ENCODE measurements around the gene RAB7A.
A peak's percentile ranks its signal among the peaks of the same experiment; 100 is the strongest.

RAB7A gene

DNA sequence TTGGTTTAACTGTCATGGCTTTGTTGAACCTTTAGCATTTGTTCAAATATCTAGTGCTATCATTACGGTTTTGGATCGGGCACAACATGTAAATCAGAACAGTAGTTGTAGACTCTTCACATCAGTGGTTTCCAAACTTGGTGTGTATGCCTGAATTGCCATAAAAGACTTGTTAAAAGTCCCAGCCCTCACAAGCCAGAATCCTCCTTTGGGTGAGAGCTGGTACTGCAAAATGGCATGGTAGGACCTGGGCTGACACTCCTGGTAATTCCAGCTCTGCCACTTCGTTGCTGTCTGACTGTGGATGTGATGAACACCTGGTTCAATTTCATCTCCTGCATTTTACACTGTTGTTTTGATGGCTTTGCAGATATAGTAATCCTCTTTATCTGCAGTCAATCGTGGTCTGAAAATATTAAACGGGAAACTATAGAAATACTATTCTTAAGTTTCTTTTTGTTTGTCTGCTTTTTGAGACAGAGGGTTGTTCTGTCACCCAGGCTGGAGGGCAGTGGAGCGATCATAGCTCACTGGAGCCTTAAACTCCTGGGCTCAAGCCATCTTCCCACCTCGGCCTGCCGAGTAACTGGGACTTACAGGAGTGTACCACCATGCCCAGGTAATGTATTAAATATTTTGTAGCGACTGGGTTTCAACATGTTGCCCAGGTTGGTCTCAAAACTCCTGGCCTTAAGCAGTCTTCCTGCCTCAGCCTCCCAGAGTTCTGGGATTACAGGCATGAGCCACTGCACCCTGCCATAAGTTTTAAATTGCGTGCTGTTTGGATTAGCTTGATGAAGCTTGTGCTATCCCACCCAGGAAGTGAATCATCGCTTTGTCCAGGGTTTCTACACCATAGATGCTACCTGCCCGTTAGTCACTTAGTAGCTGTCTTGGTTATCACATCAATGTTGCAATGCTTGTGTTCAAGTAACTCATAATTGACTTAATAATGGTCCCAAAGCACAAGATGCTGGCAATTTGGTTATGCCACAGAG lies 61.6 kb downstream of the RAB7A start:
- peak in 1 of 3 donors; percentile 44 for DNase-seq (ENCODE audit: low read depth in 2 of 3, low spot score in 1 of 3)

DNA sequence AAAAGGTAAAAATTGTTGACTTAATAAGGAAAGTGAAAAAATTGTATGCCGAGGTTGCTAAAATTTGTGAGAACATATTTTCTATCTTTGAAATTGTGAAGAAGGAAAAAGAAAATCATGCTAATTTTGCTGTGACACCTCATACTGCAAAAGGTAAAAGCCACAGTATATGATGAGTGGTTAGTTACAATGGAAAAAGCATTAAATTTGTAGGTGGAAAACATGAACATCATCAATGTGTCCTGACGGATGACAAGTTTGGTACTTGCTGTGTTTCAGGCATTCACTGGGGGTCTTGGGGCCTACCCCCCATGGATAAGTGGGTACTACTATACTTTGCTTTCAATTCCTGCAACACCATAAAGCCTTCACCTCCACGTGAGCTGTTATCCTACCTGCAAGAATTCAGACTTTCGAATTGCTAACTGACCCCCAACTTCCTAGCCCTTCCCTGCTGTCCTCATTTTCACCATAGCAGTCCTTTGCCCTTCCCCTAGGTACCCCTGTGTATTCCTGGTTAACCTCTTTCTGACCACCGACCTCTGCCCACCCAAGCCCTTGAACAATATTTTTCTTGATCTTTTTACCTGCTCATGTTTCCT lies 62.4 kb downstream of the RAB7A start:
- no peak for DNase-seq (ENCODE audit: low read depth in 2 of 3, low spot score in 1 of 3)

DNA sequence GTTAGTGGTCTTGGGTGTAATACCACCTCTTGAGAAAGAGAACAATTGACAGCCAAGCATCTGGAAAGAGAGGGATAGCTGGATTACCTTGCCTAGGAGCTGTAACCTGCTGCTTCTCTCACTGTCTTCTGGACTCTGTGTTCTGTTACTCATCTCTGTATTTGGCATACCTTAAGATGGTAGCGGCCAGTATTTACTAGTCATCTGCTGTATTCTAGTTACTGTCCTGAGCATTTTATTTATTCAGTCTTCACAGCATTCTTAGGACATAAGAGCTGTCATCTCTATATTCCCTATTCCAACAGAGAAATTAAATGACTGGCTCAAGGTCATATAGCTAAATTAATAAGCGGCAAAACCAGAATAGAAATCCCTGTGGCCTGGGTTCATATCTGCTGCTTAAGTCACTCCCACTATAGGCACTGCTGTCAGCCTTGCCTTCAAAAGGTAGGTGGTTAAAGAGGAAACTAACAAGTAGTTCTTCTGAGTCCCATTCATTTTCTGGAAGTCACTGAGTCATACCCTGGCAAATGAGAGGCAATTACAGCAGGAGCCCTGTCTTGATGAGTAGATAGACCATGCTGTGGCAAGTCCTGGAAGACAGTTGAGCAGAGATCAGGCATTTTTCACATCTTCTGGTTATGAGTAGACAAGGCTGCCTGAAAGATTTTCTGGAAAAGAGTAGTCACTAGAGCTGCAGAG lies 68.2 kb downstream of the RAB7A start:
- peak in 2 of 3 donors; percentile 44 to 59 for DNase-seq (ENCODE audit: low read depth in 2 of 3, low spot score in 1 of 3)

DNA sequence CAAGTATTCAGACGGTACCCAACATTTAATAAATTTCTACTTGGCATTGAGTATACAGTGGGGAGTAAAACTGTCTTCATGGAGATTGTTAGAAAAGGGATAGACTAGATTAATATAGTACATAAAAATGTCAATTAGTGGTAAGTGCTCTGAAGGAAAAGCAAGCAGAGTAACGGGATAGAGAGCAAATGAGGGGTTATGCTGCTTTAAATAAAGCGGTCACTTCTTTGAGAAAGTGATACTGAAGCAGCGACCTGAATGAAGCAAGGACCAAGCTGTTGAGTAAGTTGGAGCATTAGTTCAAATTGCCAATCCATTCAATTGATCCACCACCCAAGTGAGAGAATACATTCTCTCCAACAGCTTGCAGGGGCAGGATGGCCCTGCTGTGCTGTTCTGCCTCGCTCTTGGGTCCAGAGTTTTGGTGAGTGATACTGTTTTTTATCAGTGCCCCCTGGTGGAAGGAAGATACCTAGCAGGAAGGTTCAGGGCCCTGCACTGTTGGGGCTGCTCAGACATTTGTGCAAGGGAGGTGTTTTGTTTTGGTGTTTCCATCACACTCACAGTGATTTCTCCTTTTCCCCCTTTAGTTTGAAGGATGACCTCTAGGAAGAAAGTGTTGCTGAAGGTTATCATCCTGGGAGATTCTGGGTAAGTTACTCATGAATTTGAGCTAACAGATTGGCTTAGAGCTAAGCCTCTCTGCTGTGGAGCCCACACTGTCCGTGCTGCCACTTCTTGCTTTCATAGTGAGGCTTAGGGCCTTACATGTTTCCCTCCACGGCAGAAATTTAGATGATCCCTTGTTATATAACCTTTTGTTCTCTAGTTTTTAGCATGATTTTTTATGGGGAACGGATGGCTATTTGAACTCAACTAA lies 69.0 kb downstream of the RAB7A start:
- DNase-seq (ENCODE audit: low read depth in 2 of 3, low spot score in 1 of 3): peak in 2 of 3 donors; percentile 39 to 69

DNA sequence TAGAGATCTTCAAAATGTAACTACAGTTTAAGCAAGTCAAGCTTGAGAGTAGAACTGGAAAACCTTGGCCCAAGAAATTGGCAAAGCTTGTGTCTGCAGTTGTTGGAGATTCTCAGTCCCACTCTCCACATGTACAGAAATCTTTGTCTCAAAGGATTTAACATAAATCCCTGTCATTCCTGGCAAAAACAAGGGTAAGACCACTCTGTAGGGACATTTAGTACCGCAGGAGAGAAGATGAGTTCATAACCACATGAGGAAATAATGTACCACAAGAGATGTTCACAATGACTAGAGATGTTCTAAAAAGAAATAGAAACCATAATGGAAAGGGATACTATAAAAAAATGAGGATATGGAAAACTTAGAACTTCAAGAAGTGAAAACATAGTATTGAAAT lies 73.7 kb downstream of the RAB7A start:
- no peak for DNase-seq (ENCODE audit: low read depth in 2 of 3, low spot score in 1 of 3)

DNA sequence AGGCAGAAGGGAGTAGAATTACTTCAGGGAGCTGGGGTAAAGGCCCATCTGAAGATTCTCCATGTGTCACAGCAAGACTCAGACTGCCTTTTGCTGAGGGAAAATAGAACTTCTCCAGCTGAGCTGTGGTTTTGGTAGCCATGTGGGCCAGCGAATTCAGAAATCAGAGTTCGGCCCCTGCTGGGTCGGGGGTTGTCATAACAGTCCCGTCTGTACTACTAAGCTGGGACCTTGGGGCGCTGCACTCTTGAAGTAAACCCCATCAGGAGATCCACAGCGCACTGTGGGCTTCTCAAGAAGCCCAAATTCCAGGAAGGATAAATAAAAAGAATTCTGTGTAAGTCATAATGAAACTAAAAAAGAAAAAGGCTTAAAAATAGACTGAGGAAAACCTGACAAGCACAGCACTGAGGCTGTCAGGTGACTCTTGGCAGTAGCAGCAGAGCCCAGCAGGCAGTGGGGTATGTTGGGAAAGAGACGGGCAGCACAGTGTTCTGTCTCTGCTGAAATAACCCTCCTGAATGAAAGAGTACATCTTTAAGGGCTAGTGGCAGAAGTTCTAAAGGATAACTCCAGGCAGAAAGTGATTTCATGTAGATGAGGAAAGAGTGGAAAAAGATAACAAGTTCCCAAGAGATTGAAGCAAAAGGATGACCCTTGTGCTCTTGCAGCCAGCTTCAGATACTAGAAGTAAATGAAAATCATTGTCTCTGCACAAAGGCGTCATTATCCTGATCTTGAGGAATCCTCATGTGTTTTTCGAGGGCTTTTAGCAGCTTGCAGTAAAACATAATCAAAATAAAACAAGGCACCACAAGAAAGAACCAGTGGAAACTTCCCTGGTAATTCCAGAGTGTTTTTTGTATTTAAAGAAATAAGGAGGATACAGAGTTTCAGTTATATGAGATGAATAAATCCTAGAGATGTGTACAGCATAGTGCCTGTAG lies 74.5 kb downstream of the RAB7A start:
- peak in 2 of 3 donors; percentile 46 to 55 for DNase-seq (ENCODE audit: low read depth in 2 of 3, low spot score in 1 of 3)

DNA sequence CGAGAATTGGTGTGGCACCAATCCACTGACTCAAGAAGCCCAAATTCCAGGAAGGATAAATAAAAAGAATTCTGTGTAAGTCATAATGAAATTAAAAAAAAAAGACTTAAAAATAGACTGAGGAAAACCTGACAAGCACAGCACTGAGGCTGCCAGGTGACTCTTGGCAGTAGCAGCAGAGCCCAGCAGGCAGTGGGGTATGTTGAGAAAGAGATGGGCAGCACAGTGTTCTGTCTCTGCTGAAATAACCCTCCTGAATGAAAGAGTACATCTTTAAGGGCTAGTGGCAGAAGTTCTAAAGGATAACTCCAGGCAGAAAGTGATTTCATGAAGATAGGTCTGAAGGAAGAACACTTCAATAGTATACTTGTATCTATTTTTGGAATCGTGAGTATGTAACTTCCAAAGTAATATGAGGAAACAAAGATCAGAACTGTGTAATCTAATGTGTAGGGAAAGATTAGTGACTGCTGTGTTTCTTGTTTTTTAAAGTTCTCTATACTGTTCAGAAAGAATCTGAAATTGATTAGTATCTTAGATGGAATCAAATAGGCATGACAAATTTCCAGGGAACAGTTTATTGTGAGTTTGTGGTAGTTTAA lies 75.9 kb downstream of the RAB7A start:
- DNase-seq (ENCODE audit: low read depth in 2 of 3, low spot score in 1 of 3): no peak

DNA sequence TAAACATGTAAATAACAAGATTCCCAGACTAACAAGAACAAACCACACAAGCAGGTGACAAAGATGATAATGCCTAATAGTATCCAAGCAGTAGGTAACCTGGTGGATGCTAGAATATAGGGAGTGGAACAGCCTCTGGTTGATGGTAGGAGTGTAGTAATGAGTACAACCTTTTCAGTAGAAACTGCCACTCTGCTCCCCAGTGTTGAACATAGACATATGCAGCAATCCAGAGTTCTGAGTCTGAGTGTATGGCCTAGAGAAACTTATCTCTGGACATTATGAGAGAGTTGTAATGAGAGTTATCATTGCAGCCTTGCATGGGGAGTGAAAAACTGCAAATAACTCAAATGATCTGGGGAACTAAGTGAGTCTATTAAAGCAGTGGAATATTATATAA lies 77.3 kb downstream of the RAB7A start:
- DNase-seq (ENCODE audit: low read depth in 2 of 3, low spot score in 1 of 3): no peak

DNA sequence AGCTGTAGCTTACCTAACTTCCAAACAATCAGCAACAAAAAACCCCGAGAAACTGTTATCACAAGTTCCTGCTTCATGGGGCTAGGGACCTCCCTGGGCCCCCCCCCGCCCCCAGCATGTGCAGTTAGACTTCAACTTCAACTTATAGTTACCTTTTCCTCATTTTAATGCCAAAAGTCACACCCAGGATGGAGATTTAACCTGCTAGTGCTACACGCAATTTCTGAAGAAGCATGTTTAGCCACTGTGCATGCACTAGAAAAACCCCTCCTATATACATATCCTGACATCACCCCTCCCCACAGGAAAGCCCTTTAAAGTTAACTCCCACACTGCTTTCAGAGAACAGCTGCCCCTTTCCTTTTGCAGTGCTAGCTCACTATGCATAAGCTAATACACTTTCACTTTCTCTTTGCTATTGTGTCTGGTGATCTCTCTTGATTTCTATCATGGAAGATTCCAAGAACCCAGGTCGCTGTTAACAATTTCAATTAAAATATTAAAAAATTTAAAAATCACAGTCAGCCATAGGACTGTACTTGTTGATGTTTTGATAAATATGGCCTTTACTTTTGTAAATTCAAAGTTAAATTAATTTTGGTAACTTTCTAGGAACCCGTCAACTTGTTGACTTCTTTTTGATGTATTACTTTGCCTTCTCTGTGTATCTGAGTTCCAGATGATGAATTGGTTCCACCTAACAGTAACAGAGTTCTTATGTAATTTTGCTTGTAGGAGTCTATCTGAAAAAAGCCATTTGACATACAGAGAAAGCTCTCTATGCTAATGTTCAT lies 78.2 kb downstream of the RAB7A start:
- DNase-seq (ENCODE audit: low read depth in 2 of 3, low spot score in 1 of 3): peak in 2 of 3 donors; percentile 53 to 63

DNA sequence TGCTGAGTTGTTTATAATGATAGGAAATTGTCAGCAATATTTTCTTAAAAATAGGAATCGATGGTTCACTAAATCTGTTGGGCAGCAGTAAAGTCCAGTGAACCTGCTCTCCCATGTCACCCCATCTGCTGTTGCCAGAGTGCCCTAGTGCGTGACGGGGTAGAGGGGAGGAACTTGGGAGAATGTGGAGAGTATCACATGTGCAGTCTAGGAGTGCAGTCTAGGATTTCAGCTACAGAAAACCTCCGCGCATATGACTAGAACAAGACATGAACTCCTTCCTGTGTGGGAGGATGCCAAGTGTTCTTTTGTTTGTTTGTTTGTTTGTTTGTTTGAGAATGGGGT lies 78.8 kb downstream of the RAB7A start:
- no peak for DNase-seq (ENCODE audit: low read depth in 2 of 3, low spot score in 1 of 3)

DNA sequence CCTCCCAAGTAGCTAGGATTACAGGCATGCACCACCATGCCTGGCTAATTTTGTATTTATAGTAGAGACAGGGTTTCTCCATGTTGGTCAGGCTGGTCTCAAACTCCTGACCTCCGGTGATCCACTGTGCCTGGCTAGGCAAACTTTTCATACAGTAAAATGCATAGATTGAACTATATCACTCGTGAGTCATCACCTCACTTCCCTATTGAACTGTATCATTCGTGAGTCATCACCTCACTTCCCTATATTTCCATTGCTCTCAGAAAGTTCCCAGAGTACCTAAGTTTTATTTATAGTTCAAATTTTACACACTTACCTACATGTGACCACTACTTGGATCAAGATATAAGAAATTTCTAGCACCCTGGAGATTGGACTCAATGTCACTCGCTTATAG lies 79.8 kb downstream of the RAB7A start:
- DNase-seq (ENCODE audit: low read depth in 2 of 3, low spot score in 1 of 3): no peak

DNA sequence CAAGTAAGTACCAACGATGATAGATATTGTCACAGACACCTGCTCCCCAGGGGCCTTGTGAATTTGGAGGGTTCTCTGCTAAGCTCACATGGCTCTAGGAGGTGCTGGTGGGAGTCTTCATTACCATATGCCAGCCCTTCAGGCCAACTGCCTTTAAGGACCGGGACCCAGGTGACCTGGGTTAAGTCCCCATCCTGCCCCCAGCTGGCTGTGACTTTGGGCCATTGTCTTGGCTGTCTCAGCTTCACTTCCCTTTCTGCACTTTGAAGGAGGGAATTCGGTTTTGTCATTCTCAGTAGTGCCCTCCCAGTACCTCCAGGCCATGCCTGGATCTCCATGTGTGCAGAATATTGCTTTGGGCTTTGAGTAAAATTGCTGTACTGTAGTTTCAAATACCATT lies 80.6 kb downstream of the RAB7A start:
- DNase-seq (ENCODE audit: low read depth in 2 of 3, low spot score in 1 of 3): no peak

DNA sequence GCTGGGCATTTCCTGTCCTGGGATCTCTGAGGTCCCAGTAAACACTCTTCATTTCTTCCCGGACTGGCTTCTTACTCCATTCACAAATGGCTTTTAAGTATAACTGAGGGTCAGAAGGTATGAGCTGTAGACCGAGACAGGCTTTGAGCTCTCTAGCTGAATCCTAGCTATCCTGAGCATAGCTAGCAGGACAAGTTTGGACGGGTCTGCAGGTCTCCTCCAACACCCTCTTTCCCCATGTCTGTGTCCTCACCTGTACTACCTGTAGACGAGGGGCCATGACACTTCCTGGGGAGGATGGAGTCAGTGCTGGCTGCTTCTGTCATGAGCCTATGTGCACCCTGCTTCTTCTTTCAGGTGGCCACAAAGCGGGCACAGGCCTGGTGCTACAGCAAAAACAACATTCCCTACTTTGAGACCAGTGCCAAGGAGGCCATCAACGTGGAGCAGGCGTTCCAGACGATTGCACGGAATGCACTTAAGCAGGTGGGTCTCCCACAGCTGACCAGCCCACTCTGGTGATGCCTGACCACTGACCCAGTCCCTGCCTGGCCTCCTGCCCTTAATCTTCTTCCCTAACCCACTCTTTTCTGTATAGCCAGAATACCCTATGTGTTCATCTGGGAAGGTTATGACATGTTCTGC lies 81.3 kb downstream of the RAB7A start:
- no peak for DNase-seq (ENCODE audit: low read depth in 2 of 3, low spot score in 1 of 3)

DNA sequence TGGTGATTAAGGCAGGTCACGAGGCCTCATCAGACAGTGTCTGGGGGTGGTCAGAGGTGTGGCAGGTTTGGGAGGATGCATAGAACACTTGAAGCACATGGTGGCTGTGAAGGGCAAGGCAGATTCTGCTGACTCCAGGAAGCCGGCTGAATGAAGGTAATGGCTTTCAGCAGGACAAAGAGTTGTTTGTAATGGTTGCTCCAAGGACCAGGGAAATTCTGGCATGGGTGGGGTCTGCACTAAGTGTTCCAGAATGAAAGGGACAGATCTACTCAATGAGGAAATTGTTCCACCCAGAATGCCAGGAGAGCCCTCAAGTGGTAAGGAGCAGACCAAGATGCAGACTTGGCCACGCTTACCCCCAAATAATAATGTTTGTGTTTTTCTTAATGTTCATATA lies 82.7 kb downstream of the RAB7A start:
- no peak for DNase-seq (ENCODE audit: low read depth in 2 of 3, low spot score in 1 of 3)

DNA sequence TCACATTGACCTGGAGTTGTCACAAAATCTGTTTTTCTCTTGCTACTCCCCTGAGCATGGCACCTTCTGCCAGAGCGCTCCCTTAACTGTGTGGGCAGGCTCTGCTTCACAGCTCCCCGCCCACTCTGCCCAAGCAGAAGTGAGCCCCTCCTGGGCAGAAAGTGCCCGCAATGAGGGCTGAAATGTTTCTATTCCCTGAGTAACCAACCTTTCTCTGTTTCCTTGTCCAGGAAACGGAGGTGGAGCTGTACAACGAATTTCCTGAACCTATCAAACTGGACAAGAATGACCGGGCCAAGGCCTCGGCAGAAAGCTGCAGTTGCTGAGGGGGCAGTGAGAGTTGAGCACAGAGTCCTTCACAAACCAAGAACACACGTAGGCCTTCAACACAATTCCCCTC lies 87.1 kb downstream of the RAB7A start:
- no peak for DNase-seq (ENCODE audit: low read depth in 2 of 3, low spot score in 1 of 3)

DNA sequence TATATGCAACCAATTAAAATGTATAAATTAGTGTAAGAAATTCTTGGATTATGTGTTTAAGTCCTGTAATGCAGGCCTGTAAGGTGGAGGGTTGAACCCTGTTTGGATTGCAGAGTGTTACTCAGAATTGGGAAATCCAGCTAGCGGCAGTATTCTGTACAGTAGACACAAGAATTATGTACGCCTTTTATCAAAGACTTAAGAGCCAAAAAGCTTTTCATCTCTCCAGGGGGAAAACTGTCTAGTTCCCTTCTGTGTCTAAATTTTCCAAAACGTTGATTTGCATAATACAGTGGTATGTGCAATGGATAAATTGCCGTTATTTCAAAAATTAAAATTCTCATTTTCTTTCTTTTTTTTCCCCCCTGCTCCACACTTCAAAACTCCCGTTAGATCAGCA lies 88.1 kb downstream of the RAB7A start:
- DNase-seq (ENCODE audit: low read depth in 2 of 3, low spot score in 1 of 3): no peak

DNA sequence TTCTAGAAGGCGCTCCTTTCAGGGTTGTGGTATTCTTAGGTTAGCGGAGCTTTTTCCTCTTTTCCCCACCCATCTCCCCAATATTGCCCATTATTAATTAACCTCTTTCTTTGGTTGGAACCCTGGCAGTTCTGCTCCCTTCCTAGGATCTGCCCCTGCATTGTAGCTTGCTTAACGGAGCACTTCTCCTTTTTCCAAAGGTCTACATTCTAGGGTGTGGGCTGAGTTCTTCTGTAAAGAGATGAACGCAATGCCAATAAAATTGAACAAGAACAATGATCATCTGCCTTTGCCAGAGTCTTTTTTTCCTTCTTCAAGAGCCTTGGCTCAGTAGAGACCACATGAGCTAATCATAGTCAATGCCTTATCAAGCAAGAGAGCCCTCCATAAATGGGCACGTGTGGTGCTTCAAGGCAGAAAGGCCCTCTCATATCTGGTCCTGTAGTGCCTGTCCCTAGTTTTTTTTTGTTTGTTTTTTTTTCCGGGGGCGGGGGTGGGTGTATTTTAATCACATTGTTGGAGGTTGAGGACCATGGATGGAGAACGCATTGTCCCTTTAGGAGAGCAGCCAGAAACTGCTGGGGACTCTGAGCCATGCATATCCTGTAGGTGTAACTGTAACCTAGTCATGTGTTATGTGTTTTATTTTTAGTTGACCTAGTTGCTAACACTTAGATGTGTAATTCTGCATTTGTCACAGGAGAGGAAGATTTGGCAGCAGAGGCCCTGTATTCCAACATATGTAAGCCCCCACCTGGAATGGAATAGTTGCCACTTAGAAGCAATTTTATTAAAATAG lies 88.7 kb downstream of the RAB7A start:
- no peak for DNase-seq (ENCODE audit: low read depth in 2 of 3, low spot score in 1 of 3)

All from stimulated activated CD4-positive, alpha-beta T cell treated with anti-CD3 and anti-CD28 coated beads, Interleukin-12 subunit alpha, Interleukin-12 subunit beta, amount 100 ng/mL, for 48 hours (primary cell).